HepG2 (cell line): ENCODE results near the gene OGFOD3. TPM values are rescaled to one million over a fixed set of nuclear protein-coding genes. Genes with fewer than 3 reads are reported as not detected.
A peak's percentile ranks its signal among the peaks of the same experiment; 100 is the strongest.

ENCODE experiments used
- ARNT2 ChIP-seq: sonication (generic); formaldehyde crosslinking; IDR thresholded peaks from 2 replicates; pipeline ENCODE4 v1.8.0; 2022; ENCODE audit warnings: mild to moderate bottlenecking, low read depth, missing genetic modification reagents, moderate library complexity
- ATF4 ChIP-seq, 2 experiments: fragments of 450-650 bp in 1 of 2; sonication (generic) in 1 of 2; formaldehyde crosslinking; IDR thresholded peaks; 2 replicates each; pipeline versions ENCODE4 v1.5.0 to v1.8.0; 2020 to 2022; ENCODE audit warnings: mild to moderate bottlenecking in 1 of 2, missing genetic modification reagents in 1 of 2
- CHD4 ChIP-seq: fragments of 200-600 bp; sonication (generic); IDR thresholded peaks from 2 replicates; pipeline ENCODE4 v1.7.0; 2017; ENCODE audit warnings: mild to moderate bottlenecking, low read length, borderline replicate concordance
- E2F1 ChIP-seq: sonication (generic); formaldehyde crosslinking; IDR thresholded peaks from 2 replicates; pipeline ENCODE4 v1.5.0; 2020; ENCODE audit warnings: missing genetic modification reagents
- GFI1 ChIP-seq: sonication (generic); formaldehyde crosslinking; IDR thresholded peaks from 2 replicates; pipeline ENCODE4 v1.5.0; 2020; ENCODE audit warnings: missing genetic modification reagents, mild to moderate bottlenecking, borderline replicate concordance
- MAF1 ChIP-seq: sonication (generic); formaldehyde crosslinking; IDR thresholded peaks from 2 replicates; pipeline ENCODE4 v1.5.0; 2020; ENCODE audit warnings: missing genetic modification reagents, borderline replicate concordance
- NR1H2 ChIP-seq: sonication (generic); formaldehyde crosslinking; IDR thresholded peaks from 2 replicates; pipeline ENCODE4 v1.8.1; 2022; ENCODE audit warnings: low read depth, missing genetic modification reagents, borderline replicate concordance
- PHF20 ChIP-seq: sonication (generic); formaldehyde crosslinking; IDR thresholded peaks from 2 replicates; pipeline ENCODE4 v1.5.0; 2020; ENCODE audit warnings: mild to moderate bottlenecking, missing genetic modification reagents
- RXRA ChIP-seq: sonication (generic); formaldehyde crosslinking; IDR thresholded peaks from 2 replicates; pipeline ENCODE4 v1.5.1; 2020; ENCODE audit warnings: missing genetic modification reagents
- ZBTB43 ChIP-seq: sonication (generic); formaldehyde crosslinking; conservative IDR thresholded peaks from 2 replicates; pipeline ENCODE4 v1.4.0; 2020; ENCODE audit warnings: missing genetic modification reagents
- ZKSCAN8 ChIP-seq: IDR thresholded peaks from 2 replicates; pipeline ENCODE4 v1.6.1; 2016; ENCODE audit warnings: borderline replicate concordance, missing genetic modification reagents, missing compliant biosample characterization
- ZNF101 ChIP-seq: sonication (generic); formaldehyde crosslinking; IDR thresholded peaks from 2 replicates; pipeline ENCODE4 v1.4.0; 2020; ENCODE audit warnings: mild to moderate bottlenecking, low read depth, missing genetic modification reagents, borderline replicate concordance
- ZNF124 ChIP-seq: sonication (generic); formaldehyde crosslinking; IDR thresholded peaks from 2 replicates; pipeline ENCODE4 v1.4.0; 2020; ENCODE audit warnings: missing genetic modification reagents
- ZNF18 ChIP-seq: sonication (generic); formaldehyde crosslinking; IDR thresholded peaks from 2 replicates; pipeline ENCODE4 v1.8.0; 2022; ENCODE audit warnings: mild to moderate bottlenecking, missing genetic modification reagents; ENCODE audit not compliant: insufficient replicate concordance
- ZNF567 ChIP-seq: sonication (generic); formaldehyde crosslinking; IDR thresholded peaks from 2 replicates; pipeline ENCODE4 v1.8.1; 2023; ENCODE audit warnings: mild to moderate bottlenecking, missing genetic modification reagents, borderline replicate concordance
- ZNF577 ChIP-seq: sonication (generic); formaldehyde crosslinking; IDR thresholded peaks from 2 replicates; pipeline ENCODE4 v1.4.0; 2020; ENCODE audit warnings: mild to moderate bottlenecking, low read depth, missing genetic modification reagents, borderline replicate concordance
- ZNF703 ChIP-seq: sonication (generic); formaldehyde crosslinking; IDR thresholded peaks from 2 replicates; pipeline ENCODE4 v1.5.1; 2020; ENCODE audit warnings: missing genetic modification reagents, mild to moderate bottlenecking, moderate library complexity, borderline replicate concordance
- ZNF816 ChIP-seq: sonication (generic); formaldehyde crosslinking; IDR thresholded peaks from 2 replicates; pipeline ENCODE4 v1.8.0; 2022; ENCODE audit warnings: missing genetic modification reagents, mild to moderate bottlenecking, borderline replicate concordance
- ZSCAN21 ChIP-seq: sonication (generic); formaldehyde crosslinking; IDR thresholded peaks from 2 replicates; pipeline ENCODE4 v1.8.0; 2022; ENCODE audit warnings: mild to moderate bottlenecking, missing genetic modification reagents, moderate library complexity, borderline replicate concordance
- ZSCAN9 ChIP-seq: IDR thresholded peaks from 2 replicates; pipeline ENCODE4 v1.6.1; 2016; ENCODE audit warnings: borderline replicate concordance
- polyA plus RNA-seq, 8 experiments: library from polyadenylated mRNA; depleted of rRNA in 3 of 8; stranded (reverse) in 7 of 8; unstranded in 1 of 8; fragments of >200 nt; fragmentation: Illumina TruSeq in 4 of 8; extraction: Trizol in 4 of 8; gene quantifications; 2 replicates each; pipeline versions ENCODE4 v1.2.1 to v1.2.3, GENCODE V29; 2011 to 2016; ENCODE audit warnings: low read depth in 4 of 8, missing spikeins in 1 of 8, mixed read lengths in 1 of 8; ENCODE audit not compliant: insufficient read depth in 1 of 8
- total RNA-seq, 5 experiments: library from RNA; depleted of rRNA; stranded (reverse); fragments of >200 nt; fragmentation: Illumina TruSeq; extraction: Trizol; gene quantifications; 2 replicates each; pipeline ENCODE4 v1.2.3, GENCODE V29; 2016; ENCODE audit warnings: low read depth in 1 of 5

OGFOD3 gene
- total and polyA plus RNA-seq, 2 of the 13 experiments (the other 11 are each of a cell fraction or from before 2014, with no cell fraction given), result 40.0 to 42.1 TPM

GRCh38 chr17:82458179-82458884 lies 39.9 kb upstream of the OGFOD3 start, which contains the start of gene NARF (continued):
- peak; percentile 65; the same call in 1 of the 2 replicates for TF ChIP-seq ZNF101 (CRISPR knock-in tag)
- peak; percentile 98 for TF ChIP-seq ARNT2 (CRISPR knock-in tag)
- TF ChIP-seq E2F1 (CRISPR knock-in tag), result peak; percentile 87
- no peak; the same call in 1 of the 2 replicates for TF ChIP-seq ZKSCAN8
- no peak for TF ChIP-seq NR1H2
- TF ChIP-seq ZSCAN21 (CRISPR knock-in tag), result peak; percentile 66
- peak; percentile 94 for TF ChIP-seq ZNF18 (CRISPR knock-in tag)
- no peak for TF ChIP-seq CHD4
- 0 out of 2 replicates have a peak, but pooled peaks have one; percentile 77 for TF ChIP-seq GFI1
- peak; percentile 74; the same call in 1 of the 2 replicates for TF ChIP-seq ZBTB43 (CRISPR knock-in tag)
- TF ChIP-seq RXRA (CRISPR knock-in tag), result peak; percentile 74
- TF ChIP-seq ZSCAN9 (CRISPR knock-in tag), result peak; percentile 42; the same call in 1 of the 2 replicates
- TF ChIP-seq ZNF577, result no peak
- TF ChIP-seq ZNF124 (CRISPR knock-in tag), result no peak; the same call in 1 of the 2 replicates
- peak; percentile 84; the same call in 1 of the 2 replicates for TF ChIP-seq ZNF703 (CRISPR knock-in tag)
- TF ChIP-seq ZNF567 (CRISPR knock-in tag), result peak; percentile 51; the same call in 1 of the 2 replicates
- peak in 1 of 2 experiments; percentile 47; a peak in 2 of 4 replicates for TF ChIP-seq ATF4 (CRISPR knock-in tag; IDR thresholded peaks at IDR 0.05)
- peak; percentile 43 for TF ChIP-seq MAF1 (CRISPR knock-in tag)
- TF ChIP-seq PHF20 (CRISPR knock-in tag), result peak; percentile 86
- no peak for TF ChIP-seq ZNF816 (CRISPR knock-in tag)
